ENCODE measurements around the gene RAB3B. TPM values are rescaled to one million over a fixed set of nuclear protein-coding genes. Genes with fewer than 3 reads are reported as not detected.
A peak's percentile ranks its signal among the peaks of the same experiment; 100 is the strongest.
"Not testable (repeated sequence)": the region's sequence is repeated elsewhere in the genome, so short reads cannot be mapped to it uniquely, and the experiment has no call there.

Gene RAB3B
- total RNA-seq, 1 donor from 2014 or later, result 32.8 TPM

DNA sequence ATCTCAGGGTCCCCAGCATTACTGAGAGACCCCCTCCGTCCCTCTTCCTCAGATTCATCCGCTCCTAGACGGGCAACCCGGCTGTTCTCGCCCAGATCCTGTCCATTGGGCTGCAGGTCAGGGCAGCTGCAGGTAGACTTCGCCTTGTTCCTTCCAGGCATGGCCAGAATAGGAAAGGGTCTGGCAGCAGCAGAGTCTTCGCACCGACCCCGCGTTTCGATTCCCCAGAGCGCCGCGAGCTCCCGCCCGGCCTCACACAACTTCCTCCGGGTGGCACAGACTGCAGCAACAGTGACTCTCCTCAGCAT is 112.2 kb downstream of the RAB3B start:
- Mint-ChIP-seq H3K27ac (ENCODE audit: unreplicated experiment) (no peak overlapping the region), H3K9me3 (ENCODE audit: low read depth) (no peaks in the 10 kb centered on the region), H3K27me3 (ENCODE audit: low read depth) (no peaks in the 10 kb centered on the region), H3K36me3 (ENCODE audit: low read depth) (no peaks in the 10 kb centered on the region), H3K4me1 (ENCODE audit: low read depth) (peaks cover 19% of the 10 kb centered on the region), H3K4me3 (ENCODE audit: unreplicated experiment) (no peak overlapping the region)
- TF ChIP-seq CTCF (IDR thresholded peaks at IDR 0.05), result no peak
- DNase-seq (ENCODE audit: low spot score), result no peak

DNA sequence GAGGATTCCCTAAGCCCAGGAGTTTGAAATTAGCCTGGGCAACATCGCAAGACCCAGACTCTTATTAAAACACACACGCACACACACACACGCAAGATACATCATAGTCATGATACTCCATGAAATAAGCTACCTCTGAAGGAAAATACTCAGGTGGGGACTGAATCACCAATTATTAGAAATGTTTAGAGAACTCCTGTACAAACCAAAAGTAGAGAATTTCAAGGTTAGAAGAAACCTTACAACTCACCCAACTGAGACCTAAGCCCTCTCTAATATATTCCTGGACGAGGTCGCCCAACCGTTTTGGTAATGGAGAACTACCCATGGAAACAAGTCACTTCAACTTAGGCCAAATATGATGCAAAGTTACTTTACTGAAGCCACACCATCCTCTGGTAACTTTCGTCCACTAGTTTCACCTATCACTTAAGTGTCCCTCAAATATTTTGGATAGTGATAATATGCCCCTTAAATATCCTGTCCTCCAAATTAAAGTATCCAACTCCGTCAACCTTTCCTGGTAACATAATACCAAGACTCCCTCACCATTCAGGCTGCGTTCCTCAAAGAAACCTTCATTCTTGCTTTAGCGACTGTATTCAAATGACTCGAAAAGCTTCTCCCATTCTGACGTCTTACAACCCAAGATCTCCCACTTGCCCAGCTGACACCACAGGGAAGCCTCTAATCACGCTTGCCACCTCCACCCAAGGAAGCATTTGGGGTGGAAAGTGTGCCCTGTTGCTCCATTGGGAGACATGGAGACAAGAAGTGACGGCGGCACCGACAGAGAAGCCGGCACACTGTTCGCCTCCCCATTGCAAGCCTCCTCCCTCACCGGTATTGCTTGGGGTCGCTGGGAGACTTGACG is 112.8 kb downstream of the RAB3B start:
- Mint-ChIP-seq H3K4me3 (ENCODE audit: unreplicated experiment) (no peak overlapping the region), H3K9me3 (ENCODE audit: low read depth) (no peaks in the 10 kb centered on the region), H3K27ac (ENCODE audit: unreplicated experiment) (no peak overlapping the region), H3K27me3 (ENCODE audit: low read depth) (no peaks in the 10 kb centered on the region), H3K36me3 (ENCODE audit: low read depth) (no peaks in the 10 kb centered on the region), H3K4me1 (ENCODE audit: low read depth) (peaks cover 19% of the 10 kb centered on the region)
- DNase-seq (ENCODE audit: low spot score), result no peak
- TF ChIP-seq CTCF (IDR thresholded peaks at IDR 0.05), result no peak

DNA sequence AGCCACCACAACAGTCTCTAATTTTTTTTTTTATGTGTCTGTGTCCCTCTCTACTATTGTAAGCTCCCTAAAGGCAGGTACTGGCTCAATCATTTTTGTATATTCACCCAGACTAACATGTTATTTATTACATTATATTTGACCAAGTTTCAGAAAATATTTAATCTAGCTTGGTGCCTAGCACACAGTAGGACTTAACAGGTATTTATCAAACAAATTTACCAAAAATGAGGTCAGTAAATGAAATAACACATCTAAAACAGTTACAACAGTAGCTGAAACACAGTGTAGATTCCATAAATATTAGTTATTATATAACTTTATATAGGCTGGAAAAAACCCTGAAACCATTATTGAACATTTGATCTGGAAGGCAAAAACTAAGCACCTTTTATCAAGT is 114.7 kb downstream of the RAB3B start:
- H3K4me3 Mint-ChIP-seq (ENCODE audit: unreplicated experiment), result no peak overlapping the region
- no peak for DNase-seq (ENCODE audit: low spot score)
- TF ChIP-seq CTCF (IDR thresholded peaks at IDR 0.05), result no peak
- peaks cover 28% of the 10 kb centered on the region for H3K4me1 Mint-ChIP-seq (ENCODE audit: low read depth)
- no peaks in the 10 kb centered on the region for H3K9me3 Mint-ChIP-seq (ENCODE audit: low read depth)
- H3K36me3 Mint-ChIP-seq (ENCODE audit: low read depth), result no peaks in the 10 kb centered on the region
- H3K27me3 Mint-ChIP-seq (ENCODE audit: low read depth), result no peaks in the 10 kb centered on the region
- H3K27ac Mint-ChIP-seq (ENCODE audit: unreplicated experiment), result no peak overlapping the region

DNA sequence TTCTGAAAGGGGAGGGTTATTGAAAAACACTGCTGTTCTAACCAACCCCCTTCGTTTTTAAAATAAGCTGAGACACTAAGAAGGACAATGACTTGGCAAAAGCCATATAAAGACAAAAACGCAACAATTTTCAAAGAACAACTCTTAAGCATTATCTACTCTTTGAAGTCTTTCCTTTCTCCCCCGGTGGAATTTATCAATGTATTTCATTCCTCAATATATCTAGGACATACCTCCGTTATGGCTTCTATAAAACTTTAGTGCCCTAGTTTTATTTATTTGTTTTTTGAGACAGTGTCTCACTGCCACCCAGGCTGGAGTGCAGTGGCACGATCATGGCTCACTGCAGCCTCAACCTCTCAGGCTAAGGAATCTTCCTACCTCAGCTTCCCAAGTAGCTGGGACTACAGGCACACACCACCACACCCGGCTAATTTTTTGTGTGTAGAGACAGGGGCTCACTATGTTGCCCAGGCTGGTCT is 115.2 kb downstream of the RAB3B start:
- Mint-ChIP-seq H3K4me3 (ENCODE audit: unreplicated experiment) (no peak overlapping the region), H3K27me3 (ENCODE audit: low read depth) (no peaks in the 10 kb centered on the region), H3K27ac (ENCODE audit: unreplicated experiment) (peak overlapping the region; percentile 36), H3K36me3 (ENCODE audit: low read depth) (no peaks in the 10 kb centered on the region), H3K9me3 (ENCODE audit: low read depth) (no peaks in the 10 kb centered on the region), H3K4me1 (ENCODE audit: low read depth) (peaks cover 33% of the 10 kb centered on the region)
- no peak for TF ChIP-seq CTCF (IDR thresholded peaks at IDR 0.05)
- no peak for DNase-seq (ENCODE audit: low spot score)

DNA sequence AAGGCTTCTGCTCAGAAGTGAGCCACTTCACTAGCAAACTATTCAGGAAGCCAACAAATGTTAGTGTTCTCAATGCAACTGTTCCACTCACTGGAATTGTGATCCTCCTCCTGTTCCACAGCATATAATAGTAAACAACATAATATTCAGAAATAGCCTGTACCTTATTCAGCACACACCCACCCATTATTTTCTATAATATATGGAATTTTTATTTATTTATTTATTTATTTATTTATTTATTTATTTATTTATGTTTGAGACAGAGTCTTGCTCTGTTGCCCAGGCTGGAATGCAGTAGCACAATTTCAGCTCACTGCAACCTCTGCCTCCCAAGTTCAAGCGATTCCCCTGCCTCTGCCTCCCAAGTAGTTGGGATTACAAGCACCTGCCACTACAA is 117.2 kb downstream of the RAB3B start:
- H3K9me3 Mint-ChIP-seq (ENCODE audit: low read depth); H3K27ac Mint-ChIP-seq (ENCODE audit: unreplicated experiment); DNase-seq (ENCODE audit: low spot score); H3K4me3 Mint-ChIP-seq (ENCODE audit: unreplicated experiment); H3K27me3 Mint-ChIP-seq (ENCODE audit: low read depth); H3K36me3 Mint-ChIP-seq (ENCODE audit: low read depth): not testable (repeated sequence)
- peaks cover 43% of the 10 kb centered on the region for H3K4me1 Mint-ChIP-seq (ENCODE audit: low read depth)

Measured in chondrocyte (in vitro differentiated cells).